Gastroesophageal sphincter (tissue), 4 donors: ENCODE data around the gene SPRTN. TPM values are rescaled to one million over a fixed set of nuclear protein-coding genes. Genes with fewer than 3 reads are reported as not detected.

Source experiments
- ATAC-seq: fragments of 150-250 bp; one replicate; pipeline ENCODE4 v1.9.1; 2016; ENCODE audit warnings: mild to moderate bottlenecking, moderate library complexity
- H3K27ac ChIP-seq, 4 donors: fragments of 200-600 bp; sonication (generic) in 3 of 4; 1 replicate in 3 of 4; 2 replicates in 1 of 4; pipeline ENCODE4 v1.5.1; 2016 to 2019
- H3K27me3 ChIP-seq: fragments of 200-600 bp; sonication (generic); one replicate; pipeline ENCODE4 v1.5.1; 2019
- H3K36me3 ChIP-seq, 2 donors: fragments of 200-600 bp; sonication (generic); one replicate each; pipeline ENCODE4 v1.5.1; 2019; ENCODE audit warnings: control low read depth in 1 of 2
- H3K4me1 ChIP-seq, 3 donors: fragments of 200-600 bp; sonication (generic); 1 replicate in 2 of 3; 2 replicates in 1 of 3; pipeline ENCODE4 v1.5.1; 2016 to 2019; ENCODE audit warnings: control low read depth in 2 of 3
- H3K4me3 ChIP-seq, 2 donors: fragments of 200-600 bp; sonication (generic); one replicate each; pipeline ENCODE4 v1.5.1; 2019; ENCODE audit warnings: mild to moderate bottlenecking in 1 of 2, moderate library complexity in 1 of 2
- H3K9me3 ChIP-seq, 3 donors: fragments of 200-600 bp; sonication (generic); one replicate each; pipeline ENCODE4 v1.5.1; 2017 to 2019; ENCODE audit warnings: control low read depth in 2 of 3
- EP300 ChIP-seq: sonication (generic); formaldehyde crosslinking; IDR thresholded peaks from one replicate; pipeline ENCODE4 v1.6.1; 2017; ENCODE audit warnings: antibody characterized with exemption, mild to moderate bottlenecking
- POLR2A ChIP-seq, 2 donors: fragments of 450-650 bp; IDR thresholded peaks; one replicate each; pipeline ENCODE4 v1.6.1; 2017; ENCODE audit warnings: antibody characterized with exemption in 2 of 2, mild to moderate bottlenecking in 2 of 2, moderate library complexity in 1 of 2
- POLR2AphosphoS5 ChIP-seq: sonication (generic); formaldehyde crosslinking; IDR thresholded peaks from one replicate; pipeline ENCODE4 v1.6.1; 2017; ENCODE audit warnings: antibody characterized with exemption
- WGBS, 2 donors: methylation state at CpG; one replicate each; pipeline ENCODE4 v1.1.5; 2018; ENCODE audit warnings: low coverage in 1 of 2; 5-methylcytosine and 5-hydroxymethylcytosine counted together
- total RNA-seq, 4 donors: library from RNA; depleted of rRNA; stranded (reverse); fragments of >200 nt; gene quantifications; one replicate each; pipeline ENCODE4 v1.1.0, GENCODE V29; 2016
- TF ChIP-seq, protein P1 (sequence below), 4 experiments: fragments of 200-600 bp in 2 of 4; fragments of 450-650 bp in 2 of 4; sonication (generic) in 1 of 4; IDR thresholded peaks; one replicate each; pipeline ENCODE4 v1.5.1; 2017 to 2019; ENCODE audit warnings: antibody characterized with exemption in 4 of 4, mild to moderate bottlenecking in 2 of 4, moderate library complexity in 2 of 4

Gene SPRTN, protein sequence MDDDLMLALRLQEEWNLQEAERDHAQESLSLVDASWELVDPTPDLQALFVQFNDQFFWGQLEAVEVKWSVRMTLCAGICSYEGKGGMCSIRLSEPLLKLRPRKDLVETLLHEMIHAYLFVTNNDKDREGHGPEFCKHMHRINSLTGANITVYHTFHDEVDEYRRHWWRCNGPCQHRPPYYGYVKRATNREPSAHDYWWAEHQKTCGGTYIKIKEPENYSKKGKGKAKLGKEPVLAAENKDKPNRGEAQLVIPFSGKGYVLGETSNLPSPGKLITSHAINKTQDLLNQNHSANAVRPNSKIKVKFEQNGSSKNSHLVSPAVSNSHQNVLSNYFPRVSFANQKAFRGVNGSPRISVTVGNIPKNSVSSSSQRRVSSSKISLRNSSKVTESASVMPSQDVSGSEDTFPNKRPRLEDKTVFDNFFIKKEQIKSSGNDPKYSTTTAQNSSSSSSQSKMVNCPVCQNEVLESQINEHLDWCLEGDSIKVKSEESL
- 10 to 100 TPM; 15.3 to 34.7 (median 20.7) TPM for total RNA-seq

DNA sequence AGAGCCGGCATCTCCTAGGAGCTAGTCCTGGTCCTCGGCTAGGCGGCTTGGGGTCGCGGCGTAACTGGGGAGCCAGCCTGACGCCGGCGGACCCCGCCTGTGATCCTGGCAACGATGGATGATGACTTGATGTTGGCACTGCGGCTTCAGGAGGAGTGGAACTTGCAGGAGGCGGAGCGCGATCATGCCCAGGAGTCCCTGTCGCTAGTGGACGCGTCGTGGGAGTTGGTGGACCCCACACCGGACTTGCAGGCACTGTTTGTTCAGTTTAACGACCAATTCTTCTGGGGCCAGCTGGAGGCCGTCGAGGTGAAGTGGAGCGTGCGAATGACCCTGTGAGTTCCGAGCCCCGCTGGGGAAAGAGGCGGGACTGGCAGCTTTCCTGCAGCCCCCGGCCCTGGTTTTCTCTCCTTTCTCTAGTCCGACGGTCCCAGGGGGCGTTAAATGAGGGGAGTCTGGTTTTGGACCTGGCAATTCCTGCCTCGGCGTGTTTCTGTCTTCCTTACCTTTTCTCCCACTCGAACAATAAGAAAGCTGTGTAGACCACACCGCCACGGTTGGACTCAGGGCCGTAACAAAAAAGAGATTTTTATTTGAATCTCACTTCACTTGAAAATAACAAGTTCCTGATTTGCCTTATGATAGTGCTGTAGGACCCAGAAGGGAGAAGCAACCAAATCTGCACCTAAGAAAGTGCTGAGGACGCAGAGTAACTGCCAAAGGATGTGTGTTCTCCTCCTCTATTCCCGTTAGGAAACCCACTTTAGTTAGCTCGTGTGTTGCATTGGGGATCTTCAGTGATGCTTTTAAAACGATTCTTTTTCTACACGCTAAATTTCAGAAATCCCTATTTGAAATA, at the start of gene SPRTN:
SPRTN (plus strand) TSS at position 24 of the 859 bp plus-strand sequence; CDS start at position 115, 91 bp downstream.
- Histone ChIP-seq H3K27ac (peak within 1 kb of the TSS; percentile 80 to 97 (median 93)), H3K36me3 (peaks cover 0 to 30% of the 10 kb centered on the region in 2 donors), H3K9me3 (no peaks in the 10 kb centered on the region), H3K4me3 (peak within 1 kb of the TSS; percentile 74 to 85), H3K4me1 (peaks cover 4 to 56% (median 32%) of the 10 kb centered on the region in 3 donors), H3K27me3 (no peaks in the 10 kb centered on the region)
- ATAC-seq: peak; percentile 83
- TF ChIP-seq POLR2A (IDR thresholded peaks at IDR 0.05): peak in 1 of 2 donors; percentile 8
- peak; percentile 27 for TF ChIP-seq POLR2AphosphoS5
- TF ChIP-seq, protein P1, sequence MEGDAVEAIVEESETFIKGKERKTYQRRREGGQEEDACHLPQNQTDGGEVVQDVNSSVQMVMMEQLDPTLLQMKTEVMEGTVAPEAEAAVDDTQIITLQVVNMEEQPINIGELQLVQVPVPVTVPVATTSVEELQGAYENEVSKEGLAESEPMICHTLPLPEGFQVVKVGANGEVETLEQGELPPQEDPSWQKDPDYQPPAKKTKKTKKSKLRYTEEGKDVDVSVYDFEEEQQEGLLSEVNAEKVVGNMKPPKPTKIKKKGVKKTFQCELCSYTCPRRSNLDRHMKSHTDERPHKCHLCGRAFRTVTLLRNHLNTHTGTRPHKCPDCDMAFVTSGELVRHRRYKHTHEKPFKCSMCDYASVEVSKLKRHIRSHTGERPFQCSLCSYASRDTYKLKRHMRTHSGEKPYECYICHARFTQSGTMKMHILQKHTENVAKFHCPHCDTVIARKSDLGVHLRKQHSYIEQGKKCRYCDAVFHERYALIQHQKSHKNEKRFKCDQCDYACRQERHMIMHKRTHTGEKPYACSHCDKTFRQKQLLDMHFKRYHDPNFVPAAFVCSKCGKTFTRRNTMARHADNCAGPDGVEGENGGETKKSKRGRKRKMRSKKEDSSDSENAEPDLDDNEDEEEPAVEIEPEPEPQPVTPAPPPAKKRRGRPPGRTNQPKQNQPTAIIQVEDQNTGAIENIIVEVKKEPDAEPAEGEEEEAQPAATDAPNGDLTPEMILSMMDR (IDR thresholded peaks at IDR 0.05): no peak
- 2 to 8% methylated on average over 5 to 13 of the region's 43 CpGs for WGBS, 2 donors

DNA sequence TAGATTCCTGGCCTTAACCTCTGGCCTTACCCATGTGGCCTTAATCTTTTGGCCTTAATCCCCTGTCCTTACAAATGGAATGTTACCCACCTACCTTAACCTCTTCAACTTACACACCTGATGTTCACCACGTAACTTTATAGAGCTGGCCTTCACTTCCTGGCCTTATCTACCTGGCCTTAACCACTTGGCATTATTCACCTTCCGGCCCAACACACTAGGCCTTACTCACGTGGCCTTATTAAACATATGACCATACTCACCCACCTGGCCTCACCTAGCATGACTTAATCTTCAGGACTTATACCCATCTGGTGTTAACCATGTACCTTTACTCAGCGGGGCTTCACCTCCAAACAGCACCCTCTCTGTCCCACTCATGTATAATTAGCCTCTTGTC, 42.2 kb upstream of the SPRTN start:
- H3K36me3 ChIP-seq: no peaks in the 10 kb centered on the region
- H3K27ac ChIP-seq: no peak overlapping the region
- H3K27me3 ChIP-seq: no peaks in the 10 kb centered on the region
- ATAC-seq: no peak
- H3K4me3 ChIP-seq: no peak overlapping the region
- H3K9me3 ChIP-seq: no peaks in the 10 kb centered on the region
- TF ChIP-seq POLR2A (IDR thresholded peaks at IDR 0.05): no peak
- H3K4me1 ChIP-seq: no peaks in the 10 kb centered on the region
- 87 to 94% methylated on average over 3 to 4 of the region's 4 CpGs for WGBS, 2 donors

DNA sequence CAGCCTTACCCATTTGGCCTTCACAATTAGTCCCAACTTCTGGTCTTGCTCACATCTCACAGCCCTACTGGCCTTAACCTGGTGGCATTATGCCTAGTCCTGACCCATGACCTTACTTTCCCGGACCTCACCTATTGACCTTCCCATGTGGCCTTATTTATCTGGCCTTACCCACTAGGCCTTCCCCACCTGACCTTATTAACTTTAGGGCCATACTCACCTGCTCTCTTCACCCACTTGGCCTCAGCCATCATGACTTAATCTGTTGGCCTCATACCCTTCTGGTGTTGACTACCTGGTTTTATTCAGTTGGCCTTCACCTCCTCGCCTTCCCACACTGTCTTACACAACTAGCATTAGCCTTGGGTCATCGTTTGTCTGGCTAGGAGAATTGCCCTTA, 36.1 kb upstream of the SPRTN start:
- Histone ChIP-seq H3K9me3 (no peaks in the 10 kb centered on the region), H3K36me3 (no peaks in the 10 kb centered on the region), H3K27me3 (no peaks in the 10 kb centered on the region), H3K4me3 (no peak overlapping the region), H3K27ac (no peak overlapping the region), H3K4me1 (no peaks in the 10 kb centered on the region)
- TF ChIP-seq EP300 (no peak), POLR2A (IDR thresholded peaks at IDR 0.05) (no peak), POLR2AphosphoS5 (no peak)
- TF ChIP-seq, protein P1 (IDR thresholded peaks at IDR 0.05): no peak
- ATAC-seq: no peak
- 100% methylated on average over 3 of the region's 3 CpGs for WGBS, 2 donors

DNA sequence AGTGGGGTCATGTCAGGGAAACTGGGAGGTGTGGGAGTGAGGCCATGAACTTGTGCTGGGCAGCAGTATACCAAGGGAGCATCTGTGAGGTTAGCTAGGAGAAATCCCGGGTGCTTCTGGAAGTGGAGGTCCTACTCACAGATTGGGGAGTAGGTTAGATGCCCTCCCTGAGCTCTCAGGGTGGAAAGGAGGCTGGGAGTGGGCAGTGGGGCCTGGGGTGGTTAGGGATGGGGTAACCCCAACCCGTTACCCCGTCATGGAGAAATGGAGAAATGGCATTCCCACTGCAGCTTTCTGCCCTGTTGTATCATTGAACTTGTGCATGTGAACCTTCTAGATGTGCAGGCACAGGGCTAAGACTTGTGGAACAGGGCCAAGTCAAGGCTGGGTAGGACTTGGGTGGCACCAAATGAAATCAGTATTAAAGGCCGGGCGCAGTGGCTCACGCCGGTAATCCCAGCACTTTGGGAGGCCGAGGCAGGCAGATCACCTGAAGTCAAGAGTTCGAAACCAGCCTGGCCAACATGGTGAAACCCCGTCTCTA, 27.6 kb upstream of the SPRTN start:
- no peaks in the 10 kb centered on the region for H3K27me3 ChIP-seq
- WGBS, 2 donors: 93 to 100% methylated on average over 4 to 8 of the region's 10 CpGs
- ATAC-seq: no peak
- H3K36me3 ChIP-seq: no peaks in the 10 kb centered on the region
- H3K4me3 ChIP-seq: no peak overlapping the region
- H3K27ac ChIP-seq: no peak overlapping the region
- no peaks in the 10 kb centered on the region for H3K9me3 ChIP-seq
- TF ChIP-seq POLR2AphosphoS5 (no peak), EP300 (no peak), POLR2A (IDR thresholded peaks at IDR 0.05) (no peak)
- TF ChIP-seq, protein P1 (IDR thresholded peaks at IDR 0.05): no peak
- H3K4me1 ChIP-seq: no peaks in the 10 kb centered on the region
